Measurements from ENCODE around the gene CGAS. TPM values are rescaled to one million over a fixed set of nuclear protein-coding genes. Genes with fewer than 3 reads are reported as not detected.

CGAS gene
- total and polyA plus RNA-seq, 9 of the 15 experiments (the other 6 are each of a cell fraction or from before 2014, with no cell fraction given) = 0.01 to 0.32 (median 0.06) TPM; not detected in 2

DNA sequence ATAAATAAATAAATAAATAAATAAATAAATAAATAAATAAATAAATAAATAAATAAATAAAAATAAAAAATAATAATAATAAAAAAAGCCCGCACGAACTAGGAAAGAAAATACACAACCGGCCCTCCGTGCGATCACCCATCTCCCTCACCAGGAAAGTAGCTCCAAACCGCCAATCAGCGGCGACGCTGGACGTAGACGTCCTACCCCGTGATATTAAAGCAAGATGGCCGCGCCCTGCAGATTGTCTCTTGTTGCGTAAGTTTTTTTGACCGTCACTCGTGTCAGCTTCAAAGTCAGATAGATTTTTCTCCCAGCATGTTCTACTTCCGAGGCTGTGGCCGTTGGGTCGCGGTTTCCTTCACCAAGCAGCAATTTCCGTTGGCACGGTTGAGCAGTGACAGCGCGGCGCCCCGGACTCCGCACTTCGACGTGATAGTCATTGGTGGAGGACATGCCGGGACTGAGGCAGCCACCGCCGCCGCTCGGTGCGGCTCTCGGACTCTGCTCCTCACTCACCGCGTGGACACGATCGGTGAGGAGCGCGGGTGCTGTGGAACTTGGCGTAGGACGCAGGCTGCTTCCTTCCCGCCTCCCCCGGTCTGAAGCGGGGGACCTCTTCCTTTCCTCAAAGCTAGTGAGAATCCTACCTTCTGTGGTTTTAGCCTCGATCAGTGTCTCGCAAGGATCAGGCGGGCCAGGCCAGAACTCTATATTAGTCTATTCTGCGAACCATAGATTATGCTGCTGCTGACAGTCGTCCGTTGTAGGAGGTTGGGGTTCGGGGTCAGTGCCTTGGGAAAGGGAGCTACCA lies 9.6 kb upstream of the CGAS start, which contains the start of gene MTO1 (continued):
- TF ChIP-seq, protein P1, sequence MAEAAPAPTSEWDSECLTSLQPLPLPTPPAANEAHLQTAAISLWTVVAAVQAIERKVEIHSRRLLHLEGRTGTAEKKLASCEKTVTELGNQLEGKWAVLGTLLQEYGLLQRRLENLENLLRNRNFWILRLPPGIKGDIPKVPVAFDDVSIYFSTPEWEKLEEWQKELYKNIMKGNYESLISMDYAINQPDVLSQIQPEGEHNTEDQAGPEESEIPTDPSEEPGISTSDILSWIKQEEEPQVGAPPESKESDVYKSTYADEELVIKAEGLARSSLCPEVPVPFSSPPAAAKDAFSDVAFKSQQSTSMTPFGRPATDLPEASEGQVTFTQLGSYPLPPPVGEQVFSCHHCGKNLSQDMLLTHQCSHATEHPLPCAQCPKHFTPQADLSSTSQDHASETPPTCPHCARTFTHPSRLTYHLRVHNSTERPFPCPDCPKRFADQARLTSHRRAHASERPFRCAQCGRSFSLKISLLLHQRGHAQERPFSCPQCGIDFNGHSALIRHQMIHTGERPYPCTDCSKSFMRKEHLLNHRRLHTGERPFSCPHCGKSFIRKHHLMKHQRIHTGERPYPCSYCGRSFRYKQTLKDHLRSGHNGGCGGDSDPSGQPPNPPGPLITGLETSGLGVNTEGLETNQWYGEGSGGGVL (CRISPR knock-in tag; IDR thresholded peaks at IDR 0.05) = no peak
- TF ChIP-seq CHD4 (IDR thresholded peaks at IDR 0.05; ENCODE audit: insufficient read depth, insufficient replicate concordance, low read depth, low read length, poor library complexity, severe bottlenecking) (no peak), BMI1 (IDR thresholded peaks at IDR 0.05; ENCODE audit: low read length) (no peak), GABPA (tag; conservative IDR thresholded peaks at IDR 0.05; ENCODE audit: low read depth) (0 out of 2 replicates have a peak, but pooled peaks have one; percentile 44), RCOR1 (IDR thresholded peaks at IDR 0.05; ENCODE audit: borderline replicate concordance in 1 of 2, low read depth in 2 of 2, low read length in 2 of 2) (no peak), CEBPB (tag; IDR thresholded peaks at IDR 0.05) (peak; percentile 99), HNRNPH1 (optimal IDR thresholded peaks at IDR 0.05; ENCODE audit: low read depth, low read length) (no peak), TEAD4 (IDR thresholded peaks at IDR 0.05; ENCODE audit: low read length) (no peak), TEAD4 (CRISPR knock-in tag; IDR thresholded peaks at IDR 0.05; ENCODE audit: borderline replicate concordance) (no peak), FOS (IDR thresholded peaks at IDR 0.05; ENCODE audit: extremely low read depth, insufficient read length) (no peak), SIN3A (IDR thresholded peaks at IDR 0.05; ENCODE audit: borderline replicate concordance in 2 of 2, control insufficient read depth in 1 of 2, low read depth in 2 of 2, low read length in 2 of 2) (peak in 1 of 2 experiments; percentile 89; a peak in 1 of 4 replicates), E2F3 (CRISPR knock-in tag; IDR thresholded peaks at IDR 0.05) (peak; percentile 49; the same call in 1 of the 2 replicates)
- TF ChIP-seq, protein P2, sequence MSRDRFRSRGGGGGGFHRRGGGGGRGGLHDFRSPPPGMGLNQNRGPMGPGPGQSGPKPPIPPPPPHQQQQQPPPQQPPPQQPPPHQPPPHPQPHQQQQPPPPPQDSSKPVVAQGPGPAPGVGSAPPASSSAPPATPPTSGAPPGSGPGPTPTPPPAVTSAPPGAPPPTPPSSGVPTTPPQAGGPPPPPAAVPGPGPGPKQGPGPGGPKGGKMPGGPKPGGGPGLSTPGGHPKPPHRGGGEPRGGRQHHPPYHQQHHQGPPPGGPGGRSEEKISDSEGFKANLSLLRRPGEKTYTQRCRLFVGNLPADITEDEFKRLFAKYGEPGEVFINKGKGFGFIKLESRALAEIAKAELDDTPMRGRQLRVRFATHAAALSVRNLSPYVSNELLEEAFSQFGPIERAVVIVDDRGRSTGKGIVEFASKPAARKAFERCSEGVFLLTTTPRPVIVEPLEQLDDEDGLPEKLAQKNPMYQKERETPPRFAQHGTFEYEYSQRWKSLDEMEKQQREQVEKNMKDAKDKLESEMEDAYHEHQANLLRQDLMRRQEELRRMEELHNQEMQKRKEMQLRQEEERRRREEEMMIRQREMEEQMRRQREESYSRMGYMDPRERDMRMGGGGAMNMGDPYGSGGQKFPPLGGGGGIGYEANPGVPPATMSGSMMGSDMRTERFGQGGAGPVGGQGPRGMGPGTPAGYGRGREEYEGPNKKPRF (IDR thresholded peaks at IDR 0.05; ENCODE audit: low read depth, low read length) = no peak
- TF ChIP-seq, protein P3, sequence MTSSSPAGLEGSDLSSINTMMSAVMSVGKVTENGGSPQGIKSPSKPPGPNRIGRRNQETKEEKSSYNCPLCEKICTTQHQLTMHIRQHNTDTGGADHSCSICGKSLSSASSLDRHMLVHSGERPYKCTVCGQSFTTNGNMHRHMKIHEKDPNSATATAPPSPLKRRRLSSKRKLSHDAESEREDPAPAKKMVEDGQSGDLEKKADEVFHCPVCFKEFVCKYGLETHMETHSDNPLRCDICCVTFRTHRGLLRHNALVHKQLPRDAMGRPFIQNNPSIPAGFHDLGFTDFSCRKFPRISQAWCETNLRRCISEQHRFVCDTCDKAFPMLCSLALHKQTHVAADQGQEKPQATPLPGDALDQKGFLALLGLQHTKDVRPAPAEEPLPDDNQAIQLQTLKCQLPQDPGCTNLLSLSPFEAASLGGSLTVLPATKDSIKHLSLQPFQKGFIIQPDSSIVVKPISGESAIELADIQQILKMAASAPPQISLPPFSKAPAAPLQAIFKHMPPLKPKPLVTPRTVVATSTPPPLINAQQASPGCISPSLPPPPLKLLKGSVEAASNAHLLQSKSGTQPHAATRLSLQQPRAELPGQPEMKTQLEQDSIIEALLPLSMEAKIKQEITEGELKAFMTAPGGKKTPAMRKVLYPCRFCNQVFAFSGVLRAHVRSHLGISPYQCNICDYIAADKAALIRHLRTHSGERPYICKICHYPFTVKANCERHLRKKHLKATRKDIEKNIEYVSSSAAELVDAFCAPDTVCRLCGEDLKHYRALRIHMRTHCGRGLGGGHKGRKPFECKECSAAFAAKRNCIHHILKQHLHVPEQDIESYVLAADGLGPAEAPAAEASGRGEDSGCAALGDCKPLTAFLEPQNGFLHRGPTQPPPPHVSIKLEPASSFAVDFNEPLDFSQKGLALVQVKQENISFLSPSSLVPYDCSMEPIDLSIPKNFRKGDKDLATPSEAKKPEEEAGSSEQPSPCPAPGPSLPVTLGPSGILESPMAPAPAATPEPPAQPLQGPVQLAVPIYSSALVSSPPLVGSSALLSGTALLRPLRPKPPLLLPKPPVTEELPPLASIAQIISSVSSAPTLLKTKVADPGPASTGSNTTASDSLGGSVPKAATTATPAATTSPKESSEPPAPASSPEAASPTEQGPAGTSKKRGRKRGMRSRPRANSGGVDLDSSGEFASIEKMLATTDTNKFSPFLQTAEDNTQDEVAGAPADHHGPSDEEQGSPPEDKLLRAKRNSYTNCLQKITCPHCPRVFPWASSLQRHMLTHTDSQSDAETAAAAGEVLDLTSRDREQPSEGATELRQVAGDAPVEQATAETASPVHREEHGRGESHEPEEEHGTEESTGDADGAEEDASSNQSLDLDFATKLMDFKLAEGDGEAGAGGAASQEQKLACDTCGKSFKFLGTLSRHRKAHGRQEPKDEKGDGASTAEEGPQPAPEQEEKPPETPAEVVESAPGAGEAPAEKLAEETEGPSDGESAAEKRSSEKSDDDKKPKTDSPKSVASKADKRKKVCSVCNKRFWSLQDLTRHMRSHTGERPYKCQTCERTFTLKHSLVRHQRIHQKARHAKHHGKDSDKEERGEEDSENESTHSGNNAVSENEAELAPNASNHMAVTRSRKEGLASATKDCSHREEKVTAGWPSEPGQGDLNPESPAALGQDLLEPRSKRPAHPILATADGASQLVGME (CRISPR knock-in tag; IDR thresholded peaks at IDR 0.05) = no peak

Data from K562 (cell line).